Stimulated activated CD4-positive, alpha-beta T cell treated with anti-CD3 and anti-CD28 coated beads, Interleukin-4, amount 100 ng/mL, for 4 hours (primary cell): ENCODE results near the gene HAND2.

Experiments
- DNase-seq, 2 experiments: peaks; one replicate each; pipeline ENCODE4 v3.0.0-alpha.2; 2020

The HAND2 gene

DNA sequence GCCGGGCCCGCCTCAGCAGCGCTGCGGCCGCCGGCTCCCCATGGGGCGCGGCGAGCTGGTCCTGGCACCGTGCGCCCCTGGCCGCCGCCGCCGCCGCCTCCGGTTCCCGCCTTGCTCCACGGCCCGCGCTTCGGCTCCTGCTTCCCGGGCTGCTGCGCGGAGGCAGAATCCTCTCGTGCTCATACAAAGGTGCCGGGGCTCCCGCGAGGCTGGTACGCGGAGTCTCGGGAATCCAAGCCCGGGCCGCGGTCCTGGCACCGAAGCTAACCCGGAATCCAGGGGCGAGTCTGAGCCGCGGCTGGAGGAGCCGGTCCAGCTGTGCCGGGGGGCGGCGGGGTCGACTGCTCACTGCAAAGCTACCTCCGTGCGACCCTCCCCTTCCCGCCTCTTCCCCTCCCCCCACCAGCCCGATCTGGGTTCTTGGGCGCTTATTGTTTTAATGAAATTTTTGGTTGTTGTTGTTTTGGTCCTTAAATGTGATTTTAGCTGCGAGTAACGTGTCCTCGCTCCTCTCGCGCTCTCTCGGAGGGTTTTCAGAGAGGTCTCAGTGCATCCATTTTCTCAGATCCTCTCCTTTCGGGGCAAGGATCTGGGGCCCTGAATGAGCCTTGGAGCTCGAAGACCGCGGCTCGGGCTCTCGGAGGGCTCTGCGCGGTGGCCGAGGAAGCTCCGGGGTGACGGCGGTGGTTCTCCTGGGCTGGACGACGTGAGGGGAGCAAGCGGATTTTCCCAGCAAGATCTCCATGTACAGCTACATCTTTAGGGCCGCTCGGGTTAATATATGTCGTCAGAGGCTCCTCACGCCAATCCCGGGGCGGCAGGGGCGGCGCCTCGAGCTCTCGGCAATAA, at the start of gene HAND2:
Gene HAND2, minus strand, starts transcription at position 753 of the 849 bp plus-strand sequence. CDS start 940 bp downstream, outside the sequence.
- DNase-seq: no peak

GRCh38 chr4:173578956-173579355, 48.9 kb upstream of the HAND2 start:
- DNase-seq: no peak

- no peak for DNase-seq
Observed at GRCh38 chr4:173577963-173578362, 47.9 kb upstream of the HAND2 start.

GRCh38 chr4:173575482-173576152, 45.6 kb upstream of the HAND2 start:
- no peak for DNase-seq

GRCh38 chr4:173573725-173574124, 43.7 kb upstream of the HAND2 start:
- DNase-seq: no peak

- DNase-seq: no peak
Observed at GRCh38 chr4:173573286-173573685, 43.3 kb upstream of the HAND2 start.

- no peak for DNase-seq
Observed at GRCh38 chr4:173572493-173573129, 42.6 kb upstream of the HAND2 start.

DNA sequence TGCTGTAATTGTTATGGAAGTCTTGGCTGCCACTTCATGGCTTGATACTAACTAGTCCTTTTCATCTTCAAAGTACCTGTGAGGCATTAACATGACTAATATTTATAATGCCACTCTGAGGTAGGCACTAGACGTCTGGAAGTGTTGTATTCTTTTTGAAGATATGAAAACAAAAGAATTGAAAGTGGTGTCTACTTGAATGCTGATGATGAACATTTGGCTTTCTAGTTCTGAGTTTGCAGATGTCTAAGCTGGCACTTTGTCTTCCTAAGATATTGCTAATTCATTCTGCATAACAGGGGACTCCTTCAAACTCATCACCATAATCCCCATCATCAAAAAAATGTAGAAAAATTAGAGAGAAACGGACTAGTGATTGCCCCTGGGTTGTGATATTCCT, 41.6 kb upstream of the HAND2 start:
- DNase-seq: no peak

DNA sequence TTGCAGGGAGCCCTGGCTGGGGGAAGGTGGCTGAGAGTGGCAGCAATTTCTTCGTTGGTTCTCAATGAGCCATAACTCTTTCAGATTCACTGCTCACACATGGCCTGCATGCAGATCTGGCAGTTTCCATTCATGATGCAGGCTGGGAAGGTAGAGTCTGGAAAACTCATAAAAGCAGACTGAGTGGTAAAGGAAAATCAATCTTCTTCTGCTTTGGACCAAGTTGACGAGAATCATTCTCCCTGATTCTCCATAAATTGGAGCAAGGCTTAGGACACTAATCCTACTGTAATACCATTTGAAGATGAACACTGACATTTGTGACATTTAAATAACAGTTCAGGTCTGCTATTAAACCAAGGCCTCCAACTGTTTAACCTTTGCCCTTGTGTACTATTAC, 35.3 kb upstream of the HAND2 start:
- DNase-seq: no peak

DNA sequence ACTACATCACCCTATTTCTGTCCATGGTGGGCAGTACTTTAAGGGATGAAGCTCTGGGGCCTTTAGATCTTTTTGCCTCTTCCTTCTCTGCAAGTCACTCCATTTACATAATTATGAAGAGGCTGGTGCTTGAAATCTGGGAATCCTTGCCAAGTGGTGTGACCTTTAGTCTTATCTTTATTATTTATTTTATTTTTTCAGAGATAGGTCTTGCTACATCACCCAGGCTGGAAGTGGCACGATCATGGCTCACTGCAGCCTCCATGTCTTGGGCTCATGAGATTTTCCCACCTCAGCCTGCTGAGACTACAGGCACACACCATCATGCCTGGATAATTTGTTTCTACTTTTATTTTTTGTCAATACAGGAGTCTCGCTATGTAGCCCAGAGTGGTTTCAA, 34.4 kb upstream of the HAND2 start:
- no peak for DNase-seq

DNA sequence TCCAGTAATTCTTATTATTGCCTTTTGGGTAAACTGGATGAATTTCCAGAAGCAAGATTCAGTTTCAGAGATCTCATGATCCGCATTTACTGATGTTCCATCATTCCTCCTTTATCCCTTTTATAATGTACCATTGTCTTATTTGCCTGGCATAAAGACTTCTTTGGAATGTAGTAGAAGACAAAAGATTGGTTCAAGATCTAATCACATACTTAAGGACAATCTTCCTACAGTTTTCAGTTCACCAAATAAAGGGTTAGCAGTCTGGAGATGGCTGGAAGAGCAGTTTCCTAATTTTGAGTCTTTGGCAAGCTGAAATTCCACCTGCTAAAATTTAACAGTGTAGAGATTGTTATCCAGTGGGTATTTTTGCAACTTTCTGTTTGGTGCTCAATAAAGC, 30.9 kb upstream of the HAND2 start:
- no peak for DNase-seq

DNA sequence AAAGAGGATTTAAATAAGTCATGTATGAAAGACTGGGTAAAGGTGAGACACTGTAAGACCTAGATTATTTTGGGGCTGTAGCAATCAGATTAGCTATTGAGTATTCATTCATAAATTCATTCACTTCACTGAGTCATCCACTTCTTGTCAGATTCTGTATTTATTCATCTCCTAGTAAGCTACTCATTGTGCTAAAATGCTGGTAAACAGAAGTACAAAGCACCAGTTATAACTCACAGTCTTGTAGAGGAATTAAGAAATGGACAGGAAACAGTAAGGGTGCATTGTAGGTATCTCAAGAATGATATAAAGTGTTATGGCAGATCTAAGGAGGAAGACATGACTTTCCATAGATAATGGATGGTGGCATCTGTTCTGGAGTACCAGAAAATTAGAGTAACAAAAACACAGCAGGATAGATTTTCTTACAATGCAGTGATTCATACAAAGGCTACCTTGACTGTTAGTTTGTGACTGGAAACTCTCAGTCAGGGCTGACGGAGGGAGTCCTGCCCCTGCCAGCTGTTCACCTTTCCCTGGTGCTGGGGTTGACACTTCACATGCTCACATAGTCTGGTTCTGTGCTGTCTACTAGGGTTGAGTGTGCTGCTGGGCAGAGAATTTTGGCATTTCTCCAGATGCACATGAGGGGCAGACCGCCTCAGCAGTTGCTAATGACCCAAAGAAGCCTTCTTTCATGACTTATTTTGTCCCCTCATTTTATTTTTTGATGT, 26.5 kb upstream of the HAND2 start:
- DNase-seq: no peak

- DNase-seq: no peak
Observed at GRCh38 chr4:173547889-173548288, 17.9 kb upstream of the HAND2 start.

DNA sequence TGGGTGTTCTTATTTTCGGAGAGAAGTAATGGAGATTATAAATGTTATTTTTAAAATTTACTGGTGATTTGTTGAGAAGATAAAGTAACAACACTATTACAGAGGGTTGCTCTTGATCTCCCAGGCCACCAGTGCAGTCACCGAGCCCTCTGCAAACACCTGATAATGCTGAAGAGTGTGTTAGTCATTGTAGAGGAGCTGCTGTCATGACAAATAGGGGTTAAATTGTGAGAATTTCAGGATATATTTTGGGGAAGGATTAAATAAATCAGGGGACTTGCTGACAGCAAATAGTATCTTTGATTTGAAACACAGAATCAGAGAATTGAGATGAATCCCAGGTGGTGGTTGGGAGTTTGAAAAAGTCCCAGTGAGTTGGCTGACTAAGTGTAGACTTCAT, 16.7 kb upstream of the HAND2 start:
- DNase-seq: no peak

- DNase-seq: no peak
Observed at GRCh38 chr4:173545440-173545839, 15.4 kb upstream of the HAND2 start.

GRCh38 chr4:173543266-173543665, 13.2 kb upstream of the HAND2 start:
- no peak for DNase-seq

DNA sequence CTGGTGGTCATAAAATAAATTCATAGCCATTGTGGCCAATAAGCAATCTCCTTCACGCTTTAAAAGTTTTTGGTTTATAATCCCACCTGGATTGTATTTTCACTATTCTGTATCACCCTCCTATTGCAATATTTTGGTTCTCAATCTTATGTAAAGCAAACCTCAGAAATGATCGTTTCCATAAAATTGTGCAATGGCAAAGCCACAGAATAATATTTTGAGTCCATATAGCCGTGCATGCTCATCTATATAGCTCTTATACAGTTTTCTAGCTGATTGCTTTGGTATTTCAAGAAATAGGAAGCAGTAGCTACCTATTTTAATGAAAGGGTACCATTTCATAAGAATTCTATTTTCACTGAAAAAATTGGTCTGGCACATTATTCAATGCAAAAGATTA, 10.0 kb upstream of the HAND2 start:
- DNase-seq: no peak

GRCh38 chr4:173538909-173539445, 8.9 kb upstream of the HAND2 start:
- DNase-seq: no peak

- DNase-seq: no peak
Observed at GRCh38 chr4:173538148-173538908, 8.3 kb upstream of the HAND2 start.

DNA sequence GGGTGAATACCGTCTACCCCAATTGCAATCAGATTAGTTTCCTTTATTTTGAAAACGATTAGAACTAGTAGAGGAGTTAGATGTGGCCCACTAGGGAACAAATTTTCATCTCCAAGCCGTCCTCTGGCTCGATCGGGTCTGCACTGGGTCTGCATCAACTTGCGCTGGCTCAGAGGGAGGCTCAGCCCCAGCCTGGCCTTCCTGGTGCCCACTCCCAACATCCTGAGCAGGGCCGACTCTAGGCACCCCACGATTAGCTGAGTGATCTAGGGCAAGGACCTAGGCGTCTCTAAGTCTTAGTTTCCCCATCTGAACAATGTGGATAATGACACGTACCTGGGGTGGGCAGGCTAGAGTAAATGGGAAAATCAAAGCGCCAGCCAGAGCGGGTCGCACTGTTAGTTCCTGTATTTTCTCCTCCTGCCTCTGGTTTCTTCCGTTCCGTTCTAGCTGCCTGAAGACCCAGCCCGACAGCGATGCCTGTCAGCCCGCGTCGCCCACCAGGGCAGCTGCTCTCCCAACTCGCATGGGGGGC, 7.7 kb upstream of the HAND2 start:
- DNase-seq: no peak

- DNase-seq: no peak
Observed at GRCh38 chr4:173536808-173537429, 6.9 kb upstream of the HAND2 start.
